Renal pelvis (tissue), 4 donors: ENCODE data around the gene ROM1. TPM values are rescaled to one million over a fixed set of nuclear protein-coding genes. Genes with fewer than 3 reads are reported as not detected.
"Not testable (repeated sequence)": the region's sequence is repeated elsewhere in the genome, so short reads cannot be mapped to it uniquely, and the experiment has no call there.

Experiments
- DNase-seq: peaks from one replicate; pipeline ENCODE4 v3.0.0-alpha.2; 2013
- polyA plus RNA-seq, 3 donors: library from polyadenylated mRNA; unstranded; fragments of 120-200 nt; gene quantifications; one replicate each; pipeline ENCODE4 v1.2.1, GENCODE V29; 2013; ENCODE audit not compliant: insufficient read length in 3 of 3

The ROM1 gene
- polyA plus RNA-seq, 3 donors: 2.7 to 4.6 (median 3.1) TPM

GRCh38 chr11:62605467-62605866 lies 7.6 kb upstream of the ROM1 start:
- no peak for DNase-seq

GRCh38 chr11:62605902-62606301 lies 7.2 kb upstream of the ROM1 start:
- no peak for DNase-seq

- DNase-seq: no peak
Observed at GRCh38 chr11:62607714-62608113, 5.3 kb upstream of the ROM1 start.

- DNase-seq: no peak
Observed at GRCh38 chr11:62608776-62609175, 4.3 kb upstream of the ROM1 start.

GRCh38 chr11:62610403-62610802 lies 2.7 kb upstream of the ROM1 start:
- DNase-seq: no peak

DNA sequence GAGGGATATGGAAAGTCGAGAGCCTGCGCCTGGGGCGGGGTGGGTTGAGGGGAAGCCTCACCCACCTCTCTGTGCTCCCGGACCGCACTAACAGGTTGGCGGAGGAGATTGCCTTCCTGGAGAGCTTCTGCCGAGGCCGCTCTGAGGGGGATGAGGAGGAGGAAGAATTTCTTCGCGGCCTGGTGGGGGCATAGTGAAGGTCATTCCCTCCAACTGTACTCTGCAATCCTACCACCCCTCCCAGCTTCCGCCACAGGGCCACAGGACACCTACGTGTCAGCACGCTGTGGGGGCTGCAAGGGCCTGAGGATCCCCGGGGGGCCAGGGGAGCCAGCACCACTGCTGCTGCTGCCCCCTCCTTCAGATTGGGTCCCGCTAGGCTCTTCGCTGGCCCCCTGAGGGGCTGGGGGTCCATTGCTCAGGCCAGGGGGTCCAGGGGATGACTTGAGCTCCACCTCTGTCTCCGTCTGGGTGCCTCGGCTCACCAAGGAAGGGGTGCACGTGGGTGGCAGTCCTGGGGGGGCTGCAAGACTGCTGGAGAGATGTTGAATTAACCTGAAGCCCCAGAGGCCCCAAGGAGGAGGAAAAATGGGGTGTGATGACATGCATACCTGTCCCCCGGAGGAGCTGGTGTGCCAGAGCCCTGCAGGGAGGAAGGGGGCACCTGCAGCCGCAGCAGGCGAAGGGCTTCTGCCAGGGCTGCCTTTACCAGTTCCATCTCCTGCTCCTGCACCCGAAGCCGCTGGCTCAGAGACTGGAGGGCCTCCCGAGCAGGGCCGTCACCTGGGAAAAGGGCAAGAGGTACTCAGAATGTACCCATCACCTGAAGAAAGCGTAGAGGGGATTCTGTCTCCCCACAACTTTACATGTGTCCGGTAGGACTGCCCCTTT lies 2.0 kb upstream of the ROM1 start:
- no peak for DNase-seq

GRCh38 chr11:62611705-62612365 lies 1.2 kb upstream of the ROM1 start:
- no peak for DNase-seq

DNA sequence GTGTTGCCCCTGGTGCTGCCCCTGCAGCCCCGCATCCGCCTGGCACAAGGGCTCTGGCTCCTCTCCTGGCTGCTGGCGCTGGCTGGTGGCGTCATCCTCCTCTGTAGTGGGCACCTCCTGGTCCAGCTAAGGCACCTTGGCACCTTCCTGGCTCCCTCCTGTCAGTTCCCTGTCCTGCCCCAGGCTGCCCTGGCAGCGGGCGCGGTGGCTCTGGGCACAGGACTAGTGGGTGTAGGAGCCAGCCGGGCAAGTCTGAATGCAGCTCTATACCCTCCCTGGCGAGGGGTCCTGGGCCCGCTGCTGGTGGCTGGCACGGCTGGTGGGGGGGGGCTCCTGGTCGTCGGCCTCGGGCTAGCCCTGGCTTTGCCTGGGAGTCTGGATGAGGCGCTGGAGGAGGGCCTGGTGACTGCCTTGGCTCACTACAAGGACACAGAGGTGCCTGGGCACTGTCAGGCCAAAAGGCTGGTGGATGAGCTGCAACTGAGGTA lies 278 bp downstream of the ROM1 start:
- DNase-seq: no peak

DNA sequence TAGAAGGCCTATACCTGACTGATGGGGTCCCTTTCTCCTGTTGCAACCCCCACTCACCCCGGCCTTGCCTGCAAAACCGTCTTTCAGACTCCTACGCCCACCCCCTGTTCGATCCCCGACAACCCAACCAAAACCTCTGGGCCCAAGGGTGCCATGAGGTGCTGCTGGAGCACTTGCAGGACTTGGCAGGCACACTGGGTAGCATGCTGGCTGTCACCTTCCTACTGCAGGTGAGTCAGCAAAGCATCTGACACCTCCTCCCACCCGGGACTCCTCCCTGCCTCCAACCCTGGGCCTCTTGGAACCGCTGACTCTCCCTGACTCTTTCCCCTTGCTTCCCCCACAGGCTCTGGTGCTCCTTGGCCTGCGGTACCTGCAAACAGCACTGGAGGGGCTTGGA lies 1.2 kb downstream of the ROM1 start:
- DNase-seq: no peak

DNA sequence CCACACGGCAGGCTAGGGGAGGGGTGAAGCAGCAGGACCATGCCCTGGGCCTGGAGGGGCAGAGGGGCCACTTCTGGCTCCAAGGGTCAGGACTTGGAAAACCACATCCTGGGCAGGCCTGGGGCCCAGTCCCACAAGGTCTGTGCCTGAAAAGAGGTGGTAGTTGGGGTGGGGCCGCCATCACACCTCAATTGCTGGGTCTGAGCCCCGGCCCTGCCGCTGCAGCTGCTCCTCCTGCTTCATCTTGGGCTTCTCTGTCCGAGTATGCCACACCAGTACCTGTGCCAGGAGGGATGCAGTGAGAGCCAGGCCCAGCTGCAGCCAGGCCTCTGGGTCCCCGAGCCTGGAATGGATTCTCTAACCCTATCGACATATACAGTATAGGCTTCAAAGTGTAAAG lies 2.5 kb downstream of the ROM1 start:
- no peak for DNase-seq

GRCh38 chr11:62616957-62617356 lies 3.9 kb downstream of the ROM1 start:
- not testable (repeated sequence) for DNase-seq

DNA sequence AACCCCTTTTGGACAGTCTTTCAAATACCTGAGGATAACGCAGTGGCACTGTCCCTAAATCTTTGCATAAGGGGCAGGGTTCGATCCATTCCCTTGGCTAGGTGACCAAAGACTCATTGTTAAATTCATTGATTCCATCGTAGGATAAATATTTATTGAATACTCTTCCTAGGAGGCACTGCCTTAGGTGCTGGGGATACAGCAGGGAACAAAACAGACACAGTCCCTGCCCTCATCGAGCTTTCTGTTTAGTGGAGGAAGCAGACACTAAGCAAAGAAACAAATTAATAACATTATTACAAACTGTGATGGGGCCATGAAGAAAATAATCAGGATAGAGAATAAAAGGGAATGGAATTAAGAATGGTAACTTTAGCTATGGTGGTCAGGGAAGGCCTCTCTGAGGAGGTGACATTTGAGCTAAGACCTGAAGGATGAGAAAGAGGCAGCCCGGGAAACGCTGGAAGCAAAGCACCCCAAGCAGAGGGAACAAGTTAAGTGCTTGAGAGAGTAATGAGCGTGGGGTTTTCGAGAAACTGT lies 8.0 kb downstream of the ROM1 start:
- no peak for DNase-seq

- peak; percentile 96 for DNase-seq
Observed at GRCh38 chr11:62621567-62622470, 8.8 kb downstream of the ROM1 start, which contains the start of gene B3GAT3. Gene B3GAT3, minus strand, starts transcription at chr11:62621986. Its CDS starts 39 bp downstream, at chr11:62621947.

- no peak for DNase-seq
Observed at GRCh38 chr11:62622476-62623089, 9.5 kb downstream of the ROM1 start.

GRCh38 chr11:62627713-62628112 lies 14.7 kb downstream of the ROM1 start:
- DNase-seq: no peak

DNA sequence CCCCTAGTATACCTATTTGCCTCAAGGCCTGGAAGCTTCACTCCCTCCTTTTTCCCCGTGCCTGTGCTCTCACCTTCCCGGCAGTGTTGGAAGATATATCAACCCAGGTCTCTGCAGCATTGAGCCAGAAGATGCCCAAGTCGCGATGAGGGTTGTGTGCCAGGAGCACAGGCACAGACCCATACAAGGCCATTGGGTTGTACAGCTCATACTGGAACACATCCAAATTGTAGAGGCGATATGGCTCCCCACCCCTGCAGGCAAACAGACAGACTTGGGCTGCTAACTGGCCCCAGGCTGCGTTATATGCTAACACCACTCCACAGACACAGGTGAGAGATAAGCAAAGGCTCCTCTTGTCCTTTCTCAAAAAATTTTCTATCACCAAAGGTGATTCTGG lies 19.4 kb downstream of the ROM1 start:
- DNase-seq: no peak

- DNase-seq: no peak
Observed at GRCh38 chr11:62644220-62644619, 31.2 kb downstream of the ROM1 start.

DNA sequence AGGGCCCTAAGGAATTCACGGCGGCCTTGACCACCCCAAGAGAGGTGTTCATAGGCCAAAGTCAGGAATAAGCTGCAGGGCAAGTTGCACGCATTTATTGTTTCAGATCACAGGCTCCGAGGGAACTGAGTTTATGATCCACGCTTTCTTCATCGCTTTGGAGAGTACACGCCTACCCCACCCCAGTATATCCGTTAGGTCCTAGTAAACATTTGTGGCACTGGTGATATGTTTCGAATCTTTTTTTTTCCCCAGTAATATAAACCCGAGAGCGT lies 32.6 kb downstream of the ROM1 start:
- DNase-seq: no peak

GRCh38 chr11:62645946-62646824 lies 33.1 kb downstream of the ROM1 start, which contains the start of gene GANAB:
Gene GANAB, minus strand, starts transcription at chr11:62646613. Its CDS starts 14 bp downstream, at chr11:62646599.
- DNase-seq: peak; percentile 99
